IMR-90 (cell line): ENCODE measurements around the gene PGGT1B. TPM values are rescaled to one million over a fixed set of nuclear protein-coding genes. Genes with fewer than 3 reads are reported as not detected.

Experiments used
- ATAC-seq: fragments of 200-7000 bp; cut with Tn5 transposase; 2 replicates; pipeline ENCODE4 v1.9.1; 2020; ENCODE audit warnings: low read depth, mild to moderate bottlenecking, moderate library complexity
- BruUV-seq: library from RNA; stranded (reverse); fragments of 400-500 nt; replicated peaks from 2 replicates; lab custom pipeline; 2021; lab: Mats Ljungman, UMichigan
- CTCF ChIA-PET: fragments of 300-600 bp; formaldehyde crosslinking; extraction: SDS; loops from one replicate; lab custom pipeline; 2021; ENCODE audit warnings: antibody characterized with exemption; lab: Yijun Ruan, JAX
- POLR2A ChIA-PET: fragments of 300-600 bp; sonication (Branson Sonifier 250); formaldehyde crosslinking; loops from one replicate; lab custom pipeline; 2022; ENCODE audit warnings: antibody characterized with exemption; ENCODE audit not compliant: unreplicated experiment; lab: Charles Lee
- DNase-seq: peaks from one replicate; pipeline ENCODE4 v3.0.0; 2013
- H2AFZ ChIP-seq: replicated peaks from 2 replicates; pipeline ENCODE3; 2013; ENCODE audit warnings: low read length, mild to moderate bottlenecking; ENCODE audit not compliant: poor library complexity
- H2AK5ac ChIP-seq: 2 replicates; pipeline ENCODE4 v1.6.1; 2013; ENCODE audit warnings: low read depth, low read length, inconsistent platforms
- H2AK9ac ChIP-seq: replicated peaks from 2 replicates; pipeline ENCODE3; 2013; ENCODE audit warnings: mild to moderate bottlenecking, low read depth, low read length, moderate library complexity; ENCODE audit not compliant: poor library complexity
- H2BK120ac ChIP-seq: 2 replicates; pipeline ENCODE4 v1.6.1; 2013; ENCODE audit warnings: low read depth, low read length, inconsistent platforms
- H2BK15ac ChIP-seq: 3 replicates; pipeline ENCODE4 v1.6.1; 2013; ENCODE audit warnings: low read depth, low read length, inconsistent platforms
- H2BK20ac ChIP-seq: 2 replicates; pipeline ENCODE4 v1.6.1; 2013; ENCODE audit warnings: low read depth, mild to moderate bottlenecking, inconsistent platforms, low read length, moderate library complexity
- H2BK5ac ChIP-seq: 2 replicates; pipeline ENCODE4 v1.6.1; 2013; ENCODE audit warnings: mild to moderate bottlenecking, low read depth, low read length, inconsistent platforms; ENCODE audit not compliant: poor library complexity, severe bottlenecking
- H3K14ac ChIP-seq: replicated peaks from 2 replicates; pipeline ENCODE4 v1.6.1; 2013; ENCODE audit warnings: low read depth, low read length, inconsistent platforms
- H3K18ac ChIP-seq: 2 replicates; pipeline ENCODE4 v1.6.1; 2013; ENCODE audit warnings: low read depth, low read length, control low read depth
- H3K23ac ChIP-seq: 2 replicates; pipeline ENCODE4 v1.6.1; 2013; ENCODE audit warnings: low read depth, low read length, inconsistent platforms
- H3K27ac ChIP-seq: 2 replicates; pipeline ENCODE4 v1.5.1; 2013; ENCODE audit warnings: mild to moderate bottlenecking, control low read depth, low read length; ENCODE audit not compliant: insufficient read depth
- H3K27me3 ChIP-seq: 2 replicates; pipeline ENCODE4 v1.6.1; 2013; ENCODE audit warnings: low read length; ENCODE audit not compliant: control insufficient read depth, insufficient read depth
- H3K36me3 ChIP-seq: 2 replicates; pipeline ENCODE4 v1.6.1; 2013; ENCODE audit warnings: low read length, mixed read lengths; ENCODE audit not compliant: control insufficient read depth, insufficient read depth
- H3K4ac ChIP-seq: 2 replicates; pipeline ENCODE4 v1.6.1; 2013; ENCODE audit warnings: low read depth, low read length, inconsistent platforms
- H3K4me1 ChIP-seq: 2 replicates; pipeline ENCODE4 v1.6.1; 2013; ENCODE audit warnings: low read length, mixed read lengths; ENCODE audit not compliant: control insufficient read depth, insufficient read depth
- H3K4me2 ChIP-seq: 2 replicates; pipeline ENCODE4 v1.6.1; 2013; ENCODE audit warnings: low read depth, mild to moderate bottlenecking, control low read depth, low read length, moderate library complexity
- H3K4me3 ChIP-seq: 2 replicates; pipeline ENCODE4 v1.5.1; 2013; ENCODE audit warnings: low read depth, mild to moderate bottlenecking, control low read depth, low read length, moderate library complexity; ENCODE audit not compliant: insufficient read depth
- H3K56ac ChIP-seq: 2 replicates; pipeline ENCODE4 v1.6.1; 2013; ENCODE audit warnings: low read length, inconsistent platforms; ENCODE audit not compliant: insufficient read depth; ENCODE audit errors: extremely low read depth
- H3K79me1 ChIP-seq, 2 experiments: 2 replicates each; pipeline ENCODE4 v1.6.1; 2013; ENCODE audit warnings: low read length in 2 of 2, inconsistent platforms in 1 of 2, low read depth in 1 of 2
- H3K9ac ChIP-seq: 2 replicates; pipeline ENCODE4 v1.6.1; 2013; ENCODE audit warnings: low read depth, low read length, control low read depth
- H3K9me1 ChIP-seq: 2 replicates; pipeline ENCODE4 v1.6.1; 2013; ENCODE audit warnings: low read length, inconsistent platforms; ENCODE audit not compliant: insufficient read depth
- H3K9me3 ChIP-seq: 2 replicates; pipeline ENCODE4 v1.6.1; 2013; ENCODE audit warnings: low read length; ENCODE audit not compliant: control insufficient read depth, insufficient read depth
- H4K20me1 ChIP-seq: 2 replicates; pipeline ENCODE4 v1.6.1; 2013; ENCODE audit warnings: low read length, inconsistent platforms; ENCODE audit not compliant: insufficient read depth
- H4K5ac ChIP-seq: 2 replicates; pipeline ENCODE4 v1.6.1; 2013; ENCODE audit warnings: mild to moderate bottlenecking, low read depth, low read length, control low read depth
- H4K8ac ChIP-seq, 2 experiments: 2 replicates each; pipeline ENCODE4 v1.6.1; 2013; ENCODE audit warnings: low read depth in 2 of 2, low read length in 2 of 2, control low read depth in 1 of 2, inconsistent platforms in 1 of 2
- H4K91ac ChIP-seq: 2 replicates; pipeline ENCODE4 v1.6.1; 2013; ENCODE audit warnings: low read depth, low read length, inconsistent platforms; ENCODE audit not compliant: insufficient read depth
- BHLHE40 ChIP-seq: fragments of 150-350 bp; IDR thresholded peaks from 2 replicates; pipeline ENCODE4 v1.6.1; 2016; ENCODE audit warnings: mild to moderate bottlenecking, low read depth, low read length
- CEBPB ChIP-seq: IDR thresholded peaks from 2 replicates; pipeline ENCODE4 v1.6.1; 2012; ENCODE audit warnings: low read depth, low read length, improper control_type of control experiment
- CTCF ChIP-seq: conservative IDR thresholded peaks from 2 replicates; pipeline ENCODE4 v1.5.1; 2012; ENCODE audit warnings: mild to moderate bottlenecking, low read depth, low read length, improper control_type of control experiment
- ELK1 ChIP-seq: fragments of 150-350 bp; IDR thresholded peaks from 2 replicates; pipeline ENCODE4 v1.6.1; 2016; ENCODE audit warnings: low read depth, mild to moderate bottlenecking, low read length, moderate library complexity, borderline replicate concordance
- FOS ChIP-seq: fragments of 150-350 bp; IDR thresholded peaks from 2 replicates; pipeline ENCODE4 v1.6.1; 2016; ENCODE audit warnings: low read depth, low read length
- MAFK ChIP-seq: IDR thresholded peaks from 2 replicates; pipeline ENCODE4 v1.6.1; 2012; ENCODE audit warnings: low read depth, low read length, improper control_type of control experiment
- MAZ ChIP-seq: IDR thresholded peaks from 2 replicates; pipeline ENCODE4 v1.6.1; 2012; ENCODE audit warnings: low read depth, mild to moderate bottlenecking, low read length, improper control_type of control experiment, moderate library complexity, borderline replicate concordance
- MXI1 ChIP-seq: IDR thresholded peaks from 2 replicates; pipeline ENCODE4 v1.6.1; 2012; ENCODE audit warnings: low read depth, mild to moderate bottlenecking, low read length, moderate library complexity, borderline replicate concordance
- NFE2L2 ChIP-seq: fragments of 150-350 bp; IDR thresholded peaks from 2 replicates; pipeline ENCODE4 v1.6.1; 2016; ENCODE audit warnings: low read depth, mild to moderate bottlenecking, low read length
- POLR2A ChIP-seq: IDR thresholded peaks from 2 replicates; pipeline ENCODE4 v1.6.1; 2012; ENCODE audit warnings: mild to moderate bottlenecking, low read depth, low read length
- RAD21 ChIP-seq: IDR thresholded peaks from 2 replicates; pipeline ENCODE4 v1.6.1; 2012; ENCODE audit warnings: low read length, improper control_type of control experiment
- SMC3 ChIP-seq: fragments of 150-350 bp; IDR thresholded peaks from 2 replicates; pipeline ENCODE4 v1.6.1; 2016; ENCODE audit warnings: low read depth, mild to moderate bottlenecking, antibody characterized with exemption, low read length, moderate library complexity
- USF2 ChIP-seq: fragments of 150-350 bp; IDR thresholded peaks from 2 replicates; pipeline ENCODE4 v1.6.1; 2017; ENCODE audit warnings: mild to moderate bottlenecking, antibody characterized with exemption, low read length, low read depth
- WGBS, 2 experiments: methylation state at CpG; one replicate each; pipeline versions ENCODE4 v1.1.5 to v1.1.7; 2013; ENCODE audit warnings: missing lambda C conversion rate in 2 of 2; ENCODE audit not compliant: insufficient read length in 1 of 2; ENCODE audit errors: extremely low coverage in 2 of 2; 5-methylcytosine and 5-hydroxymethylcytosine counted together
- dilution Hi-C: fragments of 300-500 bp; cut with HindIII; formaldehyde crosslinking; loops from one replicate; pipeline ENCODE4 v1.14.3; 2018; ENCODE audit warnings: low sequenced_read_pairs; ENCODE audit not compliant: unreplicated experiment
- in situ Hi-C: fragments of 300-500 bp; cut with MboI; formaldehyde crosslinking; loops from 3 replicates; pipeline ENCODE4 v1.14.3; 2019; ENCODE audit warnings: low sequenced_read_pairs, inconsistent platforms, mixed read lengths
- intact Hi-C: fragments of 100-400 bp; cut with micrococcal nuclease; formaldehyde crosslinking; loops from 2 replicates; pipeline ENCODE4 v1.10.0; 2022
- polyA plus RNA-seq, 3 experiments: library from polyadenylated mRNA; depleted of rRNA; stranded (reverse); fragments of >200 nt; gene quantifications; 2 replicates each; pipeline ENCODE4 v1.2.3, GENCODE V29; 2012; ENCODE audit warnings: low replicate concordance in 1 of 3
- total RNA-seq: library from RNA; depleted of rRNA; stranded (reverse); fragments of >200 nt; gene quantifications from 2 replicates; pipeline ENCODE4 v1.2.3, GENCODE V29; 2012

Gene PGGT1B
- total and polyA plus RNA-seq, 2 of the 4 experiments (the other 2 are of a cell fraction) = 2.1 to 19.2 TPM

GRCh38 chr5:115282131-115282530, 19.5 kb upstream of the PGGT1B start:
- H2AK9ac ChIP-seq = no peak overlapping the region
- H3K9me1 ChIP-seq = no peaks in the 10 kb centered on the region
- H4K20me1 ChIP-seq = no peaks in the 10 kb centered on the region
- H3K4ac ChIP-seq = no peak overlapping the region
- no peak overlapping the region for H3K4me3 ChIP-seq
- DNase-seq = no peak
- H4K5ac ChIP-seq = no peak overlapping the region
- H3K36me3 ChIP-seq = no peaks in the 10 kb centered on the region
- H3K27ac ChIP-seq = no peak overlapping the region
- no peaks in the 10 kb centered on the region for H3K9me3 ChIP-seq
- H4K91ac ChIP-seq = no peak overlapping the region
- no peak for ATAC-seq
- no peak overlapping the region for H4K8ac ChIP-seq
- no peak overlapping the region for H2BK120ac ChIP-seq
- ChIA-PET CTCF (no interaction called here), POLR2A (no interaction called here)
- no peak overlapping the region for H3K4me2 ChIP-seq
- dilution Hi-C loops = no loop called here
- H3K23ac ChIP-seq = no peak overlapping the region
- no peaks in the 10 kb centered on the region for H3K4me1 ChIP-seq
- no peak for TF ChIP-seq POLR2A
- no peak for TF ChIP-seq FOS
- no peak for TF ChIP-seq ELK1
- TF ChIP-seq BHLHE40 = no peak
- no peak for TF ChIP-seq MAFK
- no peak for TF ChIP-seq SMC3
- TF ChIP-seq MXI1 = no peak
- no peak for TF ChIP-seq CEBPB
- TF ChIP-seq CTCF = no peak
- TF ChIP-seq MAZ = no peak
- no peak for TF ChIP-seq RAD21
- TF ChIP-seq NFE2L2 = no peak
- TF ChIP-seq USF2 = no peak
- peaks cover 2 to 11% of the 10 kb centered on the region in 2 experiments; a peak in 3 of 4 replicates for H3K79me1 ChIP-seq
- no peak overlapping the region for H2BK5ac ChIP-seq
- intact Hi-C loops = no loop called here
- in situ Hi-C loops = loop anchor here (25.0 kb wide), 1 partner anchor 555 kb away; the partner anchor contains the start of genes AP3S1 and ATG12
- H3K14ac ChIP-seq = no peak overlapping the region
- H2BK20ac ChIP-seq = no peak overlapping the region
- no peak overlapping the region for H2AK5ac ChIP-seq
- WGBS, 2 experiments = no CpG with 5 or more reads among the region's 1 CpG
- no TSS peak for BruUV-seq
- H2BK15ac ChIP-seq = no peak overlapping the region
- H3K27me3 ChIP-seq = no peaks in the 10 kb centered on the region
- H3K18ac ChIP-seq = no peak overlapping the region
- no peak overlapping the region for H2AFZ ChIP-seq
- H3K9ac ChIP-seq = no peak overlapping the region
- H3K56ac ChIP-seq = no peak overlapping the region
